Right lobe of liver (tissue), 6 donors: ENCODE measurements around the gene BST1. TPM values are rescaled to one million over a fixed set of nuclear protein-coding genes. Genes with fewer than 3 reads are reported as not detected.

ENCODE experiments used
- ATAC-seq, 4 donors: fragments of 200-7000 bp; cut with Tn5 transposase; one replicate each; pipeline ENCODE4 v1.9.1; 2020; ENCODE audit warnings: mild to moderate bottlenecking in 4 of 4, moderate library complexity in 4 of 4
- DNase-seq, 3 donors: peaks; one replicate each; pipeline ENCODE4 v3.0.0-alpha.2; 2020
- H3K27ac ChIP-seq, 3 donors: fragments of 200-600 bp; one replicate each; pipeline ENCODE4 v1.8.0; 2022
- H3K27me3 ChIP-seq, 2 donors: fragments of 200-600 bp; one replicate each; pipeline ENCODE4 v1.8.0; 2022
- H3K36me3 ChIP-seq, 4 donors: fragments of 200-600 bp; sonication (generic) in 1 of 4; one replicate each; pipeline versions ENCODE4 v1.5.1 to v1.8.0; 2017 to 2022; ENCODE audit warnings: control low read depth in 1 of 4
- H3K4me1 ChIP-seq, 4 donors: fragments of 200-600 bp; sonication (generic) in 1 of 4; one replicate each; pipeline versions ENCODE4 v1.5.1 to v1.8.0; 2017 to 2022; ENCODE audit warnings: control low read depth in 1 of 4
- H3K4me3 ChIP-seq, 3 donors: fragments of 200-600 bp; one replicate each; pipeline ENCODE4 v1.8.0; 2022
- H3K9me3 ChIP-seq, 4 donors: fragments of 200-600 bp; sonication (generic) in 1 of 4; one replicate each; pipeline versions ENCODE4 v1.5.1 to v1.8.0; 2017 to 2022; ENCODE audit warnings: control low read depth in 1 of 4
- CTCF ChIP-seq, 4 donors: fragments of 200-600 bp in 3 of 4; fragments of 450-650 bp in 1 of 4; IDR thresholded peaks; one replicate each; pipeline versions ENCODE4 v1.5.1 to v1.8.0; 2016 to 2022; ENCODE audit warnings: antibody characterized with exemption in 4 of 4, mild to moderate bottlenecking in 2 of 4
- POLR2A ChIP-seq: fragments of 450-650 bp; IDR thresholded peaks from one replicate; pipeline ENCODE4 v1.6.1; 2017; ENCODE audit warnings: antibody characterized with exemption, mild to moderate bottlenecking
- WGBS: methylation state at CpG from one replicate; pipeline ENCODE4 v1.1.6; 2018; ENCODE audit warnings: low coverage, low lambda C conversion rate; ENCODE audit not compliant: insufficient coverage; ENCODE audit errors: missing lambda C conversion rate; 5-methylcytosine and 5-hydroxymethylcytosine counted together
- intact Hi-C, 2 donors: fragments of 100-400 bp; cut with DNase I; formaldehyde crosslinking; loops; one replicate each; pipeline versions ENCODE4 v1.11.2 to v1.14.1; 2022
- total RNA-seq, 6 experiments: library from RNA; depleted of rRNA in 2 of 6; stranded (reverse); fragments of >200 nt in 2 of 6; fragmentation: NEBNext Ultra II Directional in 3 of 6; extraction: Animal tissue kit (Norgen Biotek cat#: 25700) in 3 of 6; gene quantifications; one replicate each; pipeline versions ENCODE4 v1.1.0 to v1.2.4, GENCODE V29; 2016 to 2023
- donor health status: DM: no; HTN: yes; CAD: no.
- donor health status: DM: no; HTN: no; CAD: no.
- donor health status: DM: no; HTN: no; CAD: no.
- donor health status: DM: no; HTN: yes; CAD: no.
- donor health status: DM: no; HTN: yes; CAD: no.

BST1 gene
- total RNA-seq, 6 experiments from 2014 or later: 2.7 to 5.3 (median 4.3) TPM

- TF ChIP-seq CTCF (IDR thresholded peaks at IDR 0.05) (no peak), POLR2A (no peak)
- WGBS: 66% methylated on average over 8 of the region's 8 CpGs
- Histone ChIP-seq H3K4me3 (no peak overlapping the region), H3K27me3 (no peaks in the 10 kb centered on the region), H3K27ac (no peak overlapping the region), H3K36me3 (no peaks in the 10 kb centered on the region), H3K9me3 (no peaks in the 10 kb centered on the region), H3K4me1 (no peaks in the 10 kb centered on the region)
- ATAC-seq: no peak
- intact Hi-C loops: no loop called here
- DNase-seq: no peak
These were observed 12.0 kb downstream of the BST1 start for GRCh38 chr4:15714646-15715435.

- ATAC-seq: no peak
- intact Hi-C loops: no loop called here
These were observed 13.2 kb downstream of the BST1 start for GRCh38 chr4:15716115-15716514.

GRCh38 chr4:15717086-15717485 lies 14.2 kb downstream of the BST1 start:
- 64% methylated on average over 6 of the region's 6 CpGs for WGBS
- no peaks in the 10 kb centered on the region for H3K36me3 ChIP-seq
- DNase-seq (no peak), ATAC-seq (no peak)
- H3K4me3 ChIP-seq: no peak overlapping the region
- no peaks in the 10 kb centered on the region for H3K4me1 ChIP-seq
- no peak for TF ChIP-seq POLR2A
- no peak for TF ChIP-seq CTCF (IDR thresholded peaks at IDR 0.05)
- H3K27me3 ChIP-seq: no peaks in the 10 kb centered on the region
- H3K27ac ChIP-seq: no peak overlapping the region
- intact Hi-C loops: no loop called here
- no peaks in the 10 kb centered on the region for H3K9me3 ChIP-seq

More at GRCh38 chr4:15716115-15716514, 13.2 kb downstream of the BST1 start:
- Histone ChIP-seq H3K4me1 (no peaks in the 10 kb centered on the region), H3K36me3 (no peaks in the 10 kb centered on the region), H3K4me3 (no peak overlapping the region), H3K27me3 (no peaks in the 10 kb centered on the region), H3K9me3 (no peaks in the 10 kb centered on the region), H3K27ac (no peak overlapping the region)
- 90% methylated on average over 3 of the region's 3 CpGs for WGBS
- TF ChIP-seq CTCF (IDR thresholded peaks at IDR 0.05): no peak
- no peak for TF ChIP-seq POLR2A
- no peak for DNase-seq

- H3K36me3 ChIP-seq: no peaks in the 10 kb centered on the region
- no peaks in the 10 kb centered on the region for H3K4me1 ChIP-seq
- DNase-seq: no peak
- no peak for ATAC-seq
- H3K9me3 ChIP-seq: no peaks in the 10 kb centered on the region
- no peak for TF ChIP-seq CTCF (IDR thresholded peaks at IDR 0.05)
- TF ChIP-seq POLR2A: no peak
- no peak overlapping the region for H3K4me3 ChIP-seq
- no peak overlapping the region for H3K27ac ChIP-seq
- 81% methylated on average over 2 of the region's 3 CpGs for WGBS
- H3K27me3 ChIP-seq: no peaks in the 10 kb centered on the region
- intact Hi-C loops: no loop called here
These were observed 15.0 kb downstream of the BST1 start for GRCh38 chr4:15717657-15718416.
